ENCODE results near the gene CLCN3. TPM values are rescaled to one million over a fixed set of nuclear protein-coding genes. Genes with fewer than 3 reads are reported as not detected.

The CLCN3 gene
- total RNA-seq, 2 donors from 2014 or later = 36.4 to 43.8 TPM

- no peaks in the 10 kb centered on the region for H3K9me3 Mint-ChIP-seq
- H3K36me3 ChIP-seq (ENCODE audit: control insufficient read depth, insufficient read depth, low read length) = no peaks in the 10 kb centered on the region
- H3K4me3 ChIP-seq (ENCODE audit: low read length) = peak overlapping the region; percentile 78
- H3K27ac ChIP-seq (ENCODE audit: low read depth, low read length) = peak overlapping the region; percentile 94
- H3K4me1 ChIP-seq (ENCODE audit: control insufficient read depth, insufficient read depth, low read length) = no peaks in the 10 kb centered on the region
- DNase-seq = no peak
- no peak overlapping the region for H3K27ac Mint-ChIP-seq
- H3K9ac ChIP-seq (ENCODE audit: extremely low read depth, low read length, poor library complexity, severe bottlenecking) = peak overlapping the region; percentile 79
- H3K27me3 Mint-ChIP-seq (ENCODE audit: insufficient read depth) = no peaks in the 10 kb centered on the region
- 79 to 100% methylated on average over 1 to 5 of the region's 6 CpGs for WGBS, 2 experiments (ENCODE audit: insufficient coverage in 1 of 2, insufficient read length in 1 of 2)
- no peaks in the 10 kb centered on the region for H3K9me3 ChIP-seq (ENCODE audit: control insufficient read depth, low read length)
- no peaks in the 10 kb centered on the region for H3K27me3 ChIP-seq (ENCODE audit: control insufficient read depth, insufficient read depth, low read length, poor library complexity, severe bottlenecking)
- H3K4me3 Mint-ChIP-seq = no peak overlapping the region
- peaks cover 22% of the 10 kb centered on the region for H3K4me1 Mint-ChIP-seq
- H3K36me3 Mint-ChIP-seq (ENCODE audit: low read depth) = peaks cover 6% of the 10 kb centered on the region
- no peak for TF ChIP-seq CTCF (conservative IDR thresholded peaks at IDR 0.05)
Measured at GRCh38 chr4:169658975-169659715, 38.8 kb downstream of the CLCN3 start.

- H3K9me3 Mint-ChIP-seq = no peaks in the 10 kb centered on the region
- H3K9me3 ChIP-seq (ENCODE audit: control insufficient read depth, low read length) = no peaks in the 10 kb centered on the region
- no peak for TF ChIP-seq CTCF (conservative IDR thresholded peaks at IDR 0.05)
Measured at GRCh38 chr4:169659716-169660670, 39.6 kb downstream of the CLCN3 start.

GRCh38 chr4:169660929-169661328, 40.6 kb downstream of the CLCN3 start:
- Histone ChIP-seq H3K9me3 (ENCODE audit: control insufficient read depth, low read length) (no peaks in the 10 kb centered on the region), H3K36me3 (ENCODE audit: control insufficient read depth, insufficient read depth, low read length) (no peaks in the 10 kb centered on the region), H3K27ac (ENCODE audit: low read depth, low read length) (no peak overlapping the region), H3K4me3 (ENCODE audit: low read length) (peak overlapping the region; percentile 78), H3K9ac (ENCODE audit: extremely low read depth, low read length, poor library complexity, severe bottlenecking) (peak overlapping the region; percentile 79), H3K27me3 (ENCODE audit: control insufficient read depth, insufficient read depth, low read length, poor library complexity, severe bottlenecking) (no peaks in the 10 kb centered on the region), H3K4me1 (ENCODE audit: control insufficient read depth, insufficient read depth, low read length) (peaks cover 3% of the 10 kb centered on the region)
- H3K9me3 Mint-ChIP-seq = peaks cover 5% of the 10 kb centered on the region
- H3K27me3 Mint-ChIP-seq (ENCODE audit: insufficient read depth) = no peaks in the 10 kb centered on the region
- H3K36me3 Mint-ChIP-seq (ENCODE audit: low read depth) = peaks cover 6% of the 10 kb centered on the region
- no peak for DNase-seq
- H3K27ac Mint-ChIP-seq = no peak overlapping the region
- no peak for TF ChIP-seq CTCF (conservative IDR thresholded peaks at IDR 0.05)
- peaks cover 32% of the 10 kb centered on the region for H3K4me1 Mint-ChIP-seq
- 94% methylated on average over 2 of the region's 3 CpGs; no CpG with 5 or more reads in 1 of the 2 experiments for WGBS, 2 experiments (ENCODE audit: insufficient coverage in 1 of 2, insufficient read length in 1 of 2)
- H3K4me3 Mint-ChIP-seq = no peak overlapping the region

More at GRCh38 chr4:169659716-169660670, 39.6 kb downstream of the CLCN3 start:
- no peaks in the 10 kb centered on the region for H3K27me3 ChIP-seq (ENCODE audit: control insufficient read depth, insufficient read depth, low read length, poor library complexity, severe bottlenecking)
- peaks cover 26% of the 10 kb centered on the region for H3K4me1 Mint-ChIP-seq
- DNase-seq = peak; percentile 75
- peak overlapping the region; percentile 48 for H3K4me3 Mint-ChIP-seq
- H3K4me3 ChIP-seq (ENCODE audit: low read length) = peak overlapping the region; percentile 78
- no peaks in the 10 kb centered on the region for H3K36me3 ChIP-seq (ENCODE audit: control insufficient read depth, insufficient read depth, low read length)
- H3K27me3 Mint-ChIP-seq (ENCODE audit: insufficient read depth) = no peaks in the 10 kb centered on the region
- peak overlapping the region; percentile 79 for H3K9ac ChIP-seq (ENCODE audit: extremely low read depth, low read length, poor library complexity, severe bottlenecking)
- H3K27ac ChIP-seq (ENCODE audit: low read depth, low read length) = peak overlapping the region; percentile 94
- peak overlapping the region; percentile 95 for H3K27ac Mint-ChIP-seq
- H3K36me3 Mint-ChIP-seq (ENCODE audit: low read depth) = peaks cover 6% of the 10 kb centered on the region
- peaks cover 3% of the 10 kb centered on the region for H3K4me1 ChIP-seq (ENCODE audit: control insufficient read depth, insufficient read depth, low read length)
- 24 to 34% methylated on average over 8 to 14 of the region's 14 CpGs for WGBS, 2 experiments (ENCODE audit: insufficient coverage in 1 of 2, insufficient read length in 1 of 2)
